DMS 273 (cell line): Measurements from ENCODE around the gene UBXN1.
"Not testable (repeated sequence)": the region's sequence is repeated elsewhere in the genome, so short reads cannot be mapped to it uniquely, and the experiment has no call there.

ENCODE experiments used
- DNase-seq: peaks from one replicate; lab custom pipeline; 2025; ENCODE audit not compliant: unreplicated experiment; lab: John Stamatoyannopoulos, UW

The UBXN1 gene

GRCh38 chr11:62708793-62709192 lies 29.9 kb upstream of the UBXN1 start:
- DNase-seq, result no peak

- no peak for DNase-seq
These were observed 29.5 kb upstream of the UBXN1 start for GRCh38 chr11:62708392-62708791.

DNA sequence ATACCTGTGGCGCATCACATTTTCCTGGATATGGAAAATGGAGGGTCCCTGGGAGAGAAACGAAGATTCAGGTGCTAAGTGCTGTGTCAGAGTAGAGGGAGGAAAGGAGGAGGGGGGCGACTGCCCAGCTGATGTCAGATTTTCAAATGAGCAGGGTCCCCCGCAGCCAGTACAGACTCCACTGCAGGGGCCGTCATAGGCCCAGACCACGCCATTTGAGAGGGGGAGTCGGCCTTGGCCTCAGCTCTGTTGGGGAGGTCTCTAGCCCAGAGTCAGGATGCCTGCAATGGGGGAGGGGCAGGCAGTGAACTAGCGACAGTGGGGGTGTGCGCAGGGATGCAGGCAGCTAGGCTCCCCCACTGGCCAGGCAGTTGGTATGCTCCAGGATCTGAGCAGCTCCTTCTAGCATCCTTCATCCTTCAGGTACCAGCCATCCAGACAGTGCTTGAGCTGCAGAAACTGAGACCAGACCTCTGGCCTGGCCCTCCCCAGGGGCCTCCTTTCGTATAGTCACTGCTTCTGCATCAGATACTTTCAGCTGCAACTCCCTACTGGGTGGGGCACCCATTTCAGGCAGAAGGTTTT lies 28.5 kb upstream of the UBXN1 start, which contains the start of the genes BSCL2 and GNG3:
TSS of gene BSCL2 (minus strand) at position 148 of the 585 bp plus-strand sequence. CDS start 229 bp downstream, outside the sequence.
TSS of gene GNG3 (plus strand) at position 400 of the 585 bp plus-strand sequence. CDS start 620 bp downstream, outside the sequence.
- DNase-seq, result peak; percentile 30

GRCh38 chr11:62706850-62707247 lies 28.0 kb upstream of the UBXN1 start:
- no peak for DNase-seq

GRCh38 chr11:62705880-62706849 lies 27.3 kb upstream of the UBXN1 start:
- DNase-seq, result peak; percentile 96

GRCh38 chr11:62705413-62705812 lies 26.5 kb upstream of the UBXN1 start:
- peak; percentile 45 for DNase-seq

DNA sequence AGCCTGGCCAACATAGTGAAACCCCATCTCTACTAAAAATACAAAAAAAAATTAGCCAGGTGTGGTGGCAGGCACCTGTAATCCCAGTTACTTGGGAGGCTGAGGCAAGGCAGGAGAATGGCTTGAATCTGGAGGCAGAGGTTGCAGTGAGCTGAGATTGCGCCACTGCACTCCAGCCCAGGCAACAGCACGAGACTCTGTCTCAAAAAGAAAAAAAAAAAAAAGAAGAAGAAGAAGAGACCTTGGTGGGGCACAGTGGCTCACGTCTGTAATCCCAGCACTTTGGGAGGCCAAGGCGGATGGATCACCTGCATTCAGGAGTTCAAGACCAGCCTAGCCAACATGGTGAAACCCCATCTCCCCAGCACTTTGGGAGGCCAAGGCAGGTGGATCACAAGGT lies 25.0 kb upstream of the UBXN1 start:
- not testable (repeated sequence) for DNase-seq

DNA sequence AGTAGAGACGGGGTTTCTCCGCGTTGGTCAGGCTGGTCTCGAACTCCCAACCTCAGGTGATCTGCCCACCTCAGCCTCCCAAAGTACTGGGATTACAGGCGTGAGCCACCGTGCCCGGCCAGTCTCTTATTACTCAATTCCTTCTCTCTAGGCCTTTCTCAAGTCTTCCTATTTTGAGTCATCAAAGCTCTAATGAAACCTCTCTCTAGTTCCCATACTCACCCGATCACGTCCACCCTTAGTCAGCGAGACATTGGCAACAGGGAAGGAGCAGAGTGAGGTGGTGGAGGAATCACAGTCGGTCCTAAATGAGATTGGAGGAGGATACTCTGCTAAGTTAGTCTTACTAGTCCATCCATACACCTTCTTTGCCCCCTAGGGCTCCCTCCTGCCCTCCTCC lies 23.4 kb upstream of the UBXN1 start:
- no peak for DNase-seq

GRCh38 chr11:62694455-62695167 lies 15.7 kb upstream of the UBXN1 start:
- peak; percentile 84 for DNase-seq

DNA sequence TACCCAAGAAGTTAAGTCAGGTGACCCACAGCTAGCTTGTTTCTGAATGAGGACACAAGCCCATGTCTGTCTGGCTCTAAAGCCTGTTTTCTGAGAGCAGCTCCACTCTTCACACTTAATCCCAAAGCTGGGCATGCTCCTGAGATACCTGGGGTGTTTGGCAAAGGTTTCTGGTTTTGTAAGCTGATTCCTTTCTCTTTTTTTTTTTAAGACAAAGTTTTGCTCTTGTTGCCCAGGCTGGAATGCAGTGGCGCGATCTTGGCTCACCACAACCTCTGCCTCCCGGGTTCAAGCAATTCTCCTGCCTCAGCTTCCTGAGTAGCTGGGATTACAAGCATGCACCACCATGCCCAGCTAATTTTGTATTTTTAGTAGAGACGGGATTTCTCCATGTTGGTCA lies 14.8 kb upstream of the UBXN1 start:
- not testable (repeated sequence) for DNase-seq

DNA sequence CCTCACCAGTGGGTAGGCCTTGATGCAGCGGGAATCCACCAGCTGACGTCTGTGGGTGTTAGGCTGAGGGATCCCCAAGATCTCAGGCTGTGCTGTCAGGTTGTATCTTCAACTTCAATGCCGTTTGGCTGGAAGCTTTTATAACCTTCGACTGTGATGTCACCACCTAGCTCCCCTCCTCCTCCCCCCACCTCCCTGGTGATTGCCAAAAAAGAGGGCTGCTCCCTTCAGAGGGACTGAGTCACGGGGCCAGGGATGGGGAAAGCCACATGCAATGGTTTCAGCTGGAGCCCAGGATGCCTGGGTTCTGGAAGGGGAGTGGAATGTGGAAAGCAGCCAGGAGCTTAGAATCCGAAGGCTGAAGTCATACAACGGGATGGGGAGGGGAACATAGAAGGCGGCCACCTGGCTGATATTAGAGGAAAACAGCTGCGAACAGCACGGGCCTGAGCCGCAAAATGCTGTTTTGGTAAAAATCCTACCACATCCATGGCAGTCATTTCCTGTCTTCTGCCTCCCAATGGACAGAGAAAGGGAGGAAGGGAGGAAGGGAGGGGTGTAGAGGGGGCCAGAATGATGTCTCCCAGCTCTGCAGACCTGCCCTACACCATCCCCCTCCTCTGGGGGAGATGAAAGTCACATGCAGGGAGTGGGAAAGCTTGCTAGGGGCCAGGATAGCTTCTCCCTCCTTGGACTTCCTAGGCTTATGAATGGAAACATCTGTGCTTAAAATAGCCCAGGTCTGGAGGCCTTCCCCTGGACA lies 10.7 kb upstream of the UBXN1 start, which contains the start of gene LRRN4CL:
TSS of gene LRRN4CL (minus strand) at position 110 of the 763 bp plus-strand sequence. CDS start 1,022 bp downstream, outside the sequence.
- peak; percentile 67 for DNase-seq

GRCh38 chr11:62688491-62688890 lies 9.6 kb upstream of the UBXN1 start:
- DNase-seq, result no peak

- no peak for DNase-seq
These were observed 8.9 kb upstream of the UBXN1 start for GRCh38 chr11:62687508-62688396.

GRCh38 chr11:62682518-62682917 lies 3.6 kb upstream of the UBXN1 start:
- no peak for DNase-seq

- peak; percentile 79 for DNase-seq
These were observed 2.0 kb upstream of the UBXN1 start for GRCh38 chr11:62680825-62681240.

DNA sequence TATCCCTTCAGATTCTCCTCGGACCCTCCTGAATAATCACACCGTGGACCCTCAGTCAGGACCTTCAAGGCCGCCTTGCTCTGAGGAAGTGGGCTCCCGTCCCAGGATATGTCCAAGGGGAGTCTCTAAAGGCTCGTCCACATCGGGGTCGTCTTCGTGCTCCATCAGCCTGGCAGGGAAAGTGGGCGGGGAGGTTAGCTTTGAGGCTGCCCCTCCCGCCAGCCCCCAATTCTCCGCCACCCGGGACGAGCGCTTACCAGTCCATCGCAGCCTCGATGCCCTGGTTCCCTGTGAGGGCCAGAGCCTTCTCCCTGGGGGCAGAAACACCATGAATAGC lies 472 bp downstream of the UBXN1 start:
- DNase-seq, result peak; percentile 53

- no peak for DNase-seq
These were observed 1.2 kb downstream of the UBXN1 start for GRCh38 chr11:62677714-62678113.

DNA sequence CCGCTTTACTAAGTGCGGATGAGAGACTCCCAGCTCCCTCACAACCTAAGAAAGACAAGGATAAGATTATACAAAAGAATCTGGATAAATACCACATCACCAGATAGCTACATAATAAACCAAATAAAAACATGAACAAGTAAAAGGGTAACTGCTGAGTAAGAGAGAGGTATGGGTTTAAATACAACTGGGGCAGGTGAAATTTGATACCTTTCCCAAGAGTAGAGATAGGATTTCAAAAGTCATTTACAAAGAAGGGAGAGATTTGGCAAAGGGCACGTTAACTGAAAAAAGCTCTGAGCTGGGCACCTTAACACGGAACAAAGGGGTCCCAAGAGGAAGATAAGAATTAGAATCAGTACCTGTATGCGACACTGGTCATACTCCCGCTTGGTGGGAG lies 1.7 kb downstream of the UBXN1 start:
- peak; percentile 40 for DNase-seq

DNA sequence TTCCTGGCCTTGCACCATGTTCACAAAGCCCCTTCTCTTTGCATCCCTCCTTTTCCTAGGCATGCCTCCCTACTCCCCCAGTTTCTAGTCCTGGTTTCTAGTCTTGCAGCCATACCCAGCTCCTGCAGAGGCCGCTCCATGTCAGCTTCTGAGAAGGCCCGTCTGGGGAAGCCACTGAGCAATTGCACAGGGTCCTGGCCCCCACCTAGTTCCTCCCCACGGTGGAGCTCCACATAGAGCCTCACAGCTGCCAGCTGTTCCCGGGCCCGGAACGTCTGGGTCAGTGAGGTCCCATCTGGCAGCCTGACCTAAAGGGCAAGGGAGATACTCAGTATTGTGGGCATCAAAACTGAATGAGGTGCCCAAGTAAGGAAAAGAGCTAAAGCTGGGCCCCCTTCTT lies 2.2 kb downstream of the UBXN1 start:
- DNase-seq, result peak; percentile 64

DNA sequence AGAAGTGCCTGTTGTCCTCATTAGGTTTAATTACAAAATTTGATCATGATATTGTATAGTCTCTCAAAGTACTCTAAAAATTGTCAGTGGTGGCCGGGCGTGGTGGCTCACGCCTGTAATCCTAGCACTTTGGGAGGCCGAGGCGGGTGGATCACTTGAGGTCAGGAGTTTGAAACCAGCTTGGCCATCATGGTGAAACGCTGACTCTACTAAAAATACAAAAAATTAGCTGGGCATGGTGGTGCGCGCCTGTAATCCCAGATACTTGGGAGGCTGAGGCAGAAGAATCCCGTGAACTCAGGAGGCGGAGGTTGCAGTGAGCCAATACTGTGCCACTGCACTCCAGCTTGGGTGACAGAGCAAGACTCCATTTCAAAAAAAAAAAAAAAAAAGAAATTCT lies 3.5 kb downstream of the UBXN1 start:
- not testable (repeated sequence) for DNase-seq
